ENCODE measurements around the gene IFITM10. TPM values are rescaled to one million over a fixed set of nuclear protein-coding genes. Genes with fewer than 3 reads are reported as not detected.

Gene IFITM10
- total RNA-seq, 4 donors from 2014 or later: 0.79 to 2.3 (median 1.6) TPM

DNA sequence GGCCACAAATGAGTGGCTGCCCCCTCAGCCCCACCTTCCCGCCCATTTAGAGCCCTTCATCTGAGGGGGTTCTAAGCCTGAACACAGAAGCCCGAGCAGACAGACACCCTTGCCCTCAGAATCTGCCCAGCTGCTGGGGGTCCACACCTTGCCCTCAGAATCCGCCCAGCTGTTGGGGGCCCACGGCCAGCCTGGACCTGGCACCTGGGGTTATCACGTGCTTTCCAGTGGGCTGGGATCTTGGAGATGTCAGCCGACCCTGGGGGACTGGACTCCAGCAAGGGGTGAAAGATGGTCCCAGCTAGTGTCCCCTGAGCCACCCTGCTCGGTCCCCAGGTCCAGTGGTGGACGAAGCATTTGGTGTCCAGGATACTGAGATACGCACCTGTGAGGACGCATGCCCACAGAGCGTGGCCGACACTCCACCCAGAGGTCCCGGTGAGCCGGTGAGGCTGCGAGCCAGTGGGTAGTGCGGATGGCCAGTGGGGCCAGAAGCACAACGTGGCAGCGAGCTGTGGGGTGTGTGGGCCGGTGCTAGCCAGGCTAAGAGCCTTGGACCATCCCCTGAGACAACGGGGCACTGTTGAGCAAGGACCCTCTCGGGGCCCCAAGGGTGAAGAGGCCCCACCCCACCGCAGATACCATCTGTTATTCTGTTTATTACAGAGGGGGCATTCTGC lies 16.5 kb upstream of the IFITM10 start:
- ATAC-seq (ENCODE audit: low FRiP score) (no peak), DNase-seq (ENCODE audit: low spot score) (no peak)
- TF ChIP-seq, protein P1, sequence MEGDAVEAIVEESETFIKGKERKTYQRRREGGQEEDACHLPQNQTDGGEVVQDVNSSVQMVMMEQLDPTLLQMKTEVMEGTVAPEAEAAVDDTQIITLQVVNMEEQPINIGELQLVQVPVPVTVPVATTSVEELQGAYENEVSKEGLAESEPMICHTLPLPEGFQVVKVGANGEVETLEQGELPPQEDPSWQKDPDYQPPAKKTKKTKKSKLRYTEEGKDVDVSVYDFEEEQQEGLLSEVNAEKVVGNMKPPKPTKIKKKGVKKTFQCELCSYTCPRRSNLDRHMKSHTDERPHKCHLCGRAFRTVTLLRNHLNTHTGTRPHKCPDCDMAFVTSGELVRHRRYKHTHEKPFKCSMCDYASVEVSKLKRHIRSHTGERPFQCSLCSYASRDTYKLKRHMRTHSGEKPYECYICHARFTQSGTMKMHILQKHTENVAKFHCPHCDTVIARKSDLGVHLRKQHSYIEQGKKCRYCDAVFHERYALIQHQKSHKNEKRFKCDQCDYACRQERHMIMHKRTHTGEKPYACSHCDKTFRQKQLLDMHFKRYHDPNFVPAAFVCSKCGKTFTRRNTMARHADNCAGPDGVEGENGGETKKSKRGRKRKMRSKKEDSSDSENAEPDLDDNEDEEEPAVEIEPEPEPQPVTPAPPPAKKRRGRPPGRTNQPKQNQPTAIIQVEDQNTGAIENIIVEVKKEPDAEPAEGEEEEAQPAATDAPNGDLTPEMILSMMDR (IDR thresholded peaks at IDR 0.05): no peak

DNA sequence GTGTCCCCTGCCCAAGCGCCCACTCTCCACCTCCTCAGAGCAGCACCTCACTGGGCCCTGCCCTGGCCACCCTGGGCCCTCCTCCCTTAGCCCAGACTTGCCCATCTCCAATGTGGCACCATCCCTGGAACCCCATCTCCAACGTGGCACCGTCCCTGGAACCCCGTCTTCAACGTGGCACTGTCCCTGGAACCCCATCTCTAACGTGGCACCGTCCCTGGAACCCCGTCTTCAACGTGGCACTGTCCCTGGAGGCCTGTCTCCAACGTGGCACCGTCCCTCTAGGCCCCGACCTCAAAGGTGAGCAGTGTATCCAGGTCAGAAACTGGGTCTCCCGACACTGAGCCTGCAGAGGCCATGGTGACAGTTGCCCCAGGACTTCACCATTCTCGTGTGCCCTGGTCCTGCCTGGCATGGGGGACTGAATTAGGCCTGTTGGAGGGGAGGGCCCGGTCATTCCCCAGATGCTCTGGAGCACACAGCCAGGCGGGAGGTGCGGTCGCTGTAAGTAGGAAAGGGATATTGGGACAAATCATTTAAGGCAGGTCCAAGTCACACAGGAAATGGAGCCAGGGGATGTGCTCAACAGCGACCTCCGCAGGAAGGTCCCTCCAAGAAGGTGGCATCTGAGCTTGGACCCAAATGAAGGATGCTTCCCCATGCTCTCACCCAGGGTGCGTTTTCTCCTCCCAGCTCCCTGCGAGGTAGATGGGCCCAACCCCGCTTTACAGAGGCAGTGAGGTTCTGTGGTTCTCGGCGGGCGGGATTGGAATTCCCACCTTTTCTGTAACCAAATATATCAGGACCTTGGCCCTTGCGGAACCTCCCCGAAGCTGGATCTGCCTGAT lies 15.7 kb upstream of the IFITM10 start:
- ATAC-seq (ENCODE audit: low FRiP score) (no peak), DNase-seq (ENCODE audit: low spot score) (no peak)
- TF ChIP-seq, protein P1 (IDR thresholded peaks at IDR 0.05): no peak

DNA sequence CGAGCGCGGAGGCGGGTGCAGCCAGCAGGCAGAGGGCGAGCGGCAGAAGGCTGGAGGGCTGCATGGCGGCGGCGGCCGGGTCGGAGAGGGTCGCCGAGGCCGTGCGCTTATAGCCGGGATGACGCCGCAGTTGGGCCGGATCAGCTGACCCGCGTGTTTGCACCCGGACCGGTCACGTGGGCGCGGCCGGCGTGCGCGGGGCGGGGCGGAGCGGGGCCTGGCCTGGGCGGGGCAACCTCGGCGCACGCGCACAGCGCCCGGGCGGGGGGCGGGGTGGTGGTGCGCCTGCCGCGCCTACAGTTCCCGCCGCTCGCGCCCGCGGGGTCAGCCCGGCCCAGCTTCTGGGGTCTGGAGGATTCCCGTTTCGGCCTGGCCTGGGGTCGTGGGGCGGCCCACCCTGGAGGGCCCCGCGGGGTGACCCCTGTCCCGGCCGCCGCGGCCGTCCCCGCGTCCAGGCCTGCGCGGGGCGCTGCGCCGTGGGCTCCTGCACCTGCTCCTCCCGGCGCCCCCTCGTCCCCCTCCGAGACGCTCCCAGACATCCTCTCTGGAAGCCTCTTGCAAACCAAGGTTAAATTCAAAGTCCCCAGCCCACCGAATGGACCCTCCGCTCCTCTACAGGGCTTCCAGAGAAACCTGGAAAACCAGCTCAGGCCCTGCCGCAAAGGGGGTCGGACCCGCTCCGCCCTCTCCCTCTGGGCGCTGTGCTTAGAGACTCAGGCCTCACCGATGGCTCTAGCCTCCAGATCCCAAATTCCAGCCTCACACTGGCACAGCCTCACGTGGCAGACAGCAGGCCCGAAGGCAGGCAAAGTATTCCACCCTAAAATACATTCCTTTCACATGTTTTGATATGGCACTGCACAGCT lies 13.6 kb upstream of the IFITM10 start, which contains the start of gene CTSD:
Gene CTSD (minus strand): TSS at position 132 of the 866 bp plus-strand sequence. CDS start 68 bp downstream, at position 64.
- peak; percentile 82 for ATAC-seq (ENCODE audit: low FRiP score)
- DNase-seq (ENCODE audit: low spot score): peak; percentile 80
- TF ChIP-seq, protein P1 (IDR thresholded peaks at IDR 0.05): no peak

DNA sequence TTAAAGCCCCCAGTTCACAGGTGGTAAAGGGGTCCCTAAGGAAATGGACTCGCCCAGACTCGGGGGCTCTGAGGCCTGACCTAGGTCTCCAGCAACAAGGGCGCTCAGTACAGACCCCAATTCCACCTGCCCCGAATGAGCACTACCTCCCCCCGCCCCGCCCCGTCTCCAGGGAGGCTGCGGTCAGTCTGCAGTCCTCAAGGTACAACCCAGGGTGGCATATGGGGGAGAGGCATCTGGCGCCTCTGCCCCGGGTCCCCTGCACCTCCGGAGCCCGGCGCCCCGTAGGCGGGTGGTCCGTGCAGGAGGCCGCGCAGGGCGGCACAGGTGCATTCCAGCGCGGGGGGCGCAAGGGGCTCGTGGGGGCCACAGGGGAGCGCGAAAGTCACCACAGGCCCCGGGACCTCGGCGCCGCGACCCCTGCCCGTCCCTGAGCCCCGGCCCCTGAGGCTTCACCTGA lies 13.0 kb upstream of the IFITM10 start:
- ATAC-seq (ENCODE audit: low FRiP score): no peak

DNA sequence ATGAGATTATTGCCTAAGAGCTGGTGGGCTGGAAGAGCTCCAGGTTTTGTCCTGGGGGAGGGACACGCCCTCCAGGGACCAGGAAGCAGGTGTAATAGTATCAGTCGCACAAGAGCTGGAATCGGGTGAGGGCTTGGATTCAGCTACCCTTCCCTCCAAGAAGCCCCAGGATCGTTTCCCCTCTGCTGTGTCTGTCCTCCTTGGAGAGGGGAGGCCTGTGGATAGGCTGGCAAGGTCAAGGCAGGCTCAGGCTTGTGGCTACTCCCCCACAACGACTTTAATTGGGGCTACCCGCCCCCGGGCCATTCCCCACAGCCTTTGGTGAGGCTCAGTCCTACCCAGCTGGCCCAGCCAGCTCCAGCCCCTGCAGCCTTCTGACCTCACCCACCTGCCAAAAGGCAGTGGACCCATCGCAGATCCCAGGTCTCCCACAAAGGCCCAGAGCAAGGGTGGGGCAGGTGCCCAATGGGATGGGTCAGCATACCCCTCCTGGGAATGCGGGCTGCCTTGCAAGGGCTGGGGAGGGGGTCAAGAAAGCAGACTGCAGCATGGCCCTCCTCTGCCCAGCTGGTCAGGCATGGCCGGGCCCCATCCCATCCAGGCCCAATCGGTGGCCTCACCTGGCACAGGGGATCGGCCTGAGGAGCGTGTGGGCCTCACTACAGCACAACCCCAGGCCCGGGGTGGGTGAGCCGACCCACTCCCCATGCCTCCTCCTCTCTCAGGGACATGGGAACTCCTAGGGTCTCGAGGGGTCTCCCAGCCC lies 12.3 kb upstream of the IFITM10 start:
- ATAC-seq (ENCODE audit: low FRiP score) (no peak), DNase-seq (ENCODE audit: low spot score) (no peak)
- TF ChIP-seq, protein P1 (IDR thresholded peaks at IDR 0.05): no peak

More for the DNA sequence above, 13.0 kb upstream of the IFITM10 start:
- no peak for DNase-seq (ENCODE audit: low spot score)
- TF ChIP-seq, protein P1 (IDR thresholded peaks at IDR 0.05): no peak
